ENCODE results near the gene TIMM29. TPM values are rescaled to one million over a fixed set of nuclear protein-coding genes. Genes with fewer than 3 reads are reported as not detected.
A peak's percentile ranks its signal among the peaks of the same experiment; 100 is the strongest.

Gene TIMM29
- total RNA-seq = 25.7 and 25.8 TPM in 2 replicates
- long read RNA-seq = 0 reads

GRCh38 chr19:10928563-10929401 is at the start of gene TIMM29, which contains the start of gene YIPF2:
Gene TIMM29, plus strand, starts transcription at chr19:10928811. Its CDS starts 12 bp downstream, at chr19:10928823.
Gene YIPF2, minus strand, starts transcription at chr19:10928639. Its CDS starts 229 bp downstream, at chr19:10928410.
- DNase-seq (ENCODE audit: extremely low spot score, unreplicated experiment) = peak; percentile 98
- no peaks in the 10 kb centered on the region for H3K9me3 Mint-ChIP-seq (ENCODE audit: unreplicated experiment)
- peaks cover 9% of the 10 kb centered on the region for H3K36me3 Mint-ChIP-seq (ENCODE audit: unreplicated experiment)
- peaks cover 25% of the 10 kb centered on the region for H3K4me1 Mint-ChIP-seq (ENCODE audit: unreplicated experiment)
- H3K27me3 Mint-ChIP-seq (ENCODE audit: unreplicated experiment) = no peaks in the 10 kb centered on the region
- TF ChIP-seq CTCF (IDR thresholded peaks at IDR 0.05) = no peak
- H3K27ac Mint-ChIP-seq (ENCODE audit: unreplicated experiment) = peak within 1 kb of the TSS; percentile 78
- peak within 1 kb of the TSS; percentile 93 for H3K4me3 Mint-ChIP-seq (ENCODE audit: unreplicated experiment)

GRCh38 chr19:10881403-10882107 is 47.1 kb upstream of the TIMM29 start:
- H3K27me3 Mint-ChIP-seq (ENCODE audit: unreplicated experiment) = no peaks in the 10 kb centered on the region
- no peaks in the 10 kb centered on the region for H3K9me3 Mint-ChIP-seq (ENCODE audit: unreplicated experiment)
- TF ChIP-seq CTCF (IDR thresholded peaks at IDR 0.05) = no peak
- peaks cover 48% of the 10 kb centered on the region for H3K4me1 Mint-ChIP-seq (ENCODE audit: unreplicated experiment)
- no peak for DNase-seq (ENCODE audit: extremely low spot score, unreplicated experiment)
- H3K4me3 Mint-ChIP-seq (ENCODE audit: unreplicated experiment) = no peak overlapping the region
- H3K27ac Mint-ChIP-seq (ENCODE audit: unreplicated experiment) = peak overlapping the region; percentile 42
- H3K36me3 Mint-ChIP-seq (ENCODE audit: unreplicated experiment) = peaks cover 3% of the 10 kb centered on the region

- peaks cover 3% of the 10 kb centered on the region for H3K36me3 Mint-ChIP-seq (ENCODE audit: unreplicated experiment)
- H3K4me3 Mint-ChIP-seq (ENCODE audit: unreplicated experiment) = no peak overlapping the region
- TF ChIP-seq CTCF (IDR thresholded peaks at IDR 0.05) = no peak
- H3K9me3 Mint-ChIP-seq (ENCODE audit: unreplicated experiment) = no peaks in the 10 kb centered on the region
- H3K4me1 Mint-ChIP-seq (ENCODE audit: unreplicated experiment) = peaks cover 49% of the 10 kb centered on the region
- H3K27me3 Mint-ChIP-seq (ENCODE audit: unreplicated experiment) = no peaks in the 10 kb centered on the region
- DNase-seq (ENCODE audit: extremely low spot score, unreplicated experiment) = no peak
- peak overlapping the region; percentile 42 for H3K27ac Mint-ChIP-seq (ENCODE audit: unreplicated experiment)
Measured at GRCh38 chr19:10882108-10882457, 46.5 kb upstream of the TIMM29 start.

GRCh38 chr19:10884274-10884673 is 44.3 kb upstream of the TIMM29 start:
- peaks cover 48% of the 10 kb centered on the region for H3K4me1 Mint-ChIP-seq (ENCODE audit: unreplicated experiment)
- H3K27ac Mint-ChIP-seq (ENCODE audit: unreplicated experiment) = peak overlapping the region; percentile 62
- DNase-seq (ENCODE audit: extremely low spot score, unreplicated experiment) = no peak
- H3K36me3 Mint-ChIP-seq (ENCODE audit: unreplicated experiment) = peaks cover under 1% of the 10 kb centered on the region
- H3K4me3 Mint-ChIP-seq (ENCODE audit: unreplicated experiment) = no peak overlapping the region
- no peak for TF ChIP-seq CTCF (IDR thresholded peaks at IDR 0.05)
- H3K27me3 Mint-ChIP-seq (ENCODE audit: unreplicated experiment) = no peaks in the 10 kb centered on the region
- H3K9me3 Mint-ChIP-seq (ENCODE audit: unreplicated experiment) = no peaks in the 10 kb centered on the region

Data from osteocyte (in vitro differentiated cells).